Measurements from ENCODE around the gene HNF1A. TPM values are rescaled to one million over a fixed set of nuclear protein-coding genes. Genes with fewer than 3 reads are reported as not detected.

HNF1A gene
- total and polyA plus RNA-seq, 2 of the 4 experiments (the other 2 are of a cell fraction), result under 0.01 TPM; not detected in 1

DNA sequence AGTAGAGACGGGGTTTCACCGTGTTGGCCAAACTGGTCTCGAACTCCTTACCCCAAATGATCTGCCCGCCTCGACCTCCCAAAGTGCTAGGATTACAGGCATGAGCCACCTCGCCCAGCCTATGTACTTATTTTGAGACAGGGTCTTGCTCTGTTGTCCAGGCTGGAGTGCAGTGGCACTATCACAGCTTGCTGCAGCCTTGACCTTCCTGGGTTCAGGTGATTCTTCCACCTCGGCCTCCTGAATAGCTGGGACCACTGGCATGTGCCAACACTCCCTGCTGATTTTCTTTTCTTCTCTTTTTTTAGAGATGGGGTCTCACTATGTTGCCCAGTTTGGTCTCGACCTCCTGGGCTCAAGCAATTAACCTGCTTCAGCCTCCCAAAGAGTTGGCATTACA is 14.0 kb upstream of the HNF1A start:
- Histone ChIP-seq H2BK120ac (ENCODE audit: low read depth, low read length) (no peak overlapping the region), H2AK5ac (ENCODE audit: low read depth, low read length) (no peak overlapping the region), H2AK9ac (replicated peaks; ENCODE audit: low read depth, low read length, poor library complexity) (no peak overlapping the region), H3K18ac (ENCODE audit: low read depth, low read length) (no peak overlapping the region), H4K20me1 (ENCODE audit: insufficient read depth, low read length) (no peaks in the 10 kb centered on the region), H3K36me3 (ENCODE audit: control insufficient read depth, insufficient read depth, low read length) (no peaks in the 10 kb centered on the region), H2BK5ac (ENCODE audit: low read depth, low read length, poor library complexity, severe bottlenecking) (no peak overlapping the region), H2BK20ac (ENCODE audit: low read depth, low read length) (no peak overlapping the region), H3K9me1 (ENCODE audit: insufficient read depth, low read length) (no peaks in the 10 kb centered on the region), H3K14ac (replicated peaks; ENCODE audit: low read depth, low read length) (no peak overlapping the region), H3K4me1 (ENCODE audit: control insufficient read depth, insufficient read depth, low read length) (no peaks in the 10 kb centered on the region), H3K27me3 (ENCODE audit: control insufficient read depth, insufficient read depth, low read length) (peaks cover 15% of the 10 kb centered on the region; the same call in 1 of the 2 replicates), H3K23ac (ENCODE audit: low read depth, low read length) (no peak overlapping the region), H3K79me1 (ENCODE audit: low read depth in 1 of 2, low read length in 2 of 2) (no peaks in the 10 kb centered on the region), H2BK15ac (ENCODE audit: low read depth, low read length) (no peak overlapping the region), H3K27ac (ENCODE audit: insufficient read depth, low read length) (no peak overlapping the region), H3K4me2 (ENCODE audit: low read depth, low read length) (no peak overlapping the region), H3K4ac (ENCODE audit: low read depth, low read length) (no peak overlapping the region), H3K9ac (ENCODE audit: low read depth, low read length) (no peak overlapping the region), H4K8ac (ENCODE audit: low read depth in 2 of 2, low read length in 2 of 2) (no peak overlapping the region), H3K9me3 (ENCODE audit: control insufficient read depth, insufficient read depth, low read length) (no peaks in the 10 kb centered on the region), H3K4me3 (ENCODE audit: insufficient read depth, low read depth, low read length) (no peak overlapping the region), H3K56ac (ENCODE audit: extremely low read depth, insufficient read depth, low read length) (no peak overlapping the region), H2AFZ (replicated peaks; ENCODE audit: low read length, poor library complexity) (no peak overlapping the region), H4K5ac (ENCODE audit: low read depth, low read length) (no peak overlapping the region), H4K91ac (ENCODE audit: insufficient read depth, low read depth, low read length) (no peak overlapping the region)
- POLR2A ChIA-PET (ENCODE audit: unreplicated experiment), result interaction anchor here (0.5 kb wide), 1 partner anchor 615 kb away, joined by 16 read pairs; no protein-coding TSS in a partner anchor
- in situ Hi-C loops (cut with MboI; ENCODE audit: low sequenced_read_pairs), result no loop called here
- 100% methylated on average over 1 of the region's 8 CpGs; no CpG with 5 or more reads in 1 of the 2 experiments for WGBS, 2 experiments (ENCODE audit: extremely low coverage in 2 of 2, insufficient read length in 1 of 2)
- CTCF ChIA-PET, result no interaction called here
- DNase-seq (no peak), ATAC-seq (ENCODE audit: low read depth) (no peak)
- intact Hi-C loops (cut with micrococcal nuclease), result no loop called here
- BruUV-seq (replicated peaks), result no TSS peak
- dilution Hi-C loops (cut with HindIII; ENCODE audit: low sequenced_read_pairs, unreplicated experiment), result no loop called here
- TF ChIP-seq, protein P1, sequence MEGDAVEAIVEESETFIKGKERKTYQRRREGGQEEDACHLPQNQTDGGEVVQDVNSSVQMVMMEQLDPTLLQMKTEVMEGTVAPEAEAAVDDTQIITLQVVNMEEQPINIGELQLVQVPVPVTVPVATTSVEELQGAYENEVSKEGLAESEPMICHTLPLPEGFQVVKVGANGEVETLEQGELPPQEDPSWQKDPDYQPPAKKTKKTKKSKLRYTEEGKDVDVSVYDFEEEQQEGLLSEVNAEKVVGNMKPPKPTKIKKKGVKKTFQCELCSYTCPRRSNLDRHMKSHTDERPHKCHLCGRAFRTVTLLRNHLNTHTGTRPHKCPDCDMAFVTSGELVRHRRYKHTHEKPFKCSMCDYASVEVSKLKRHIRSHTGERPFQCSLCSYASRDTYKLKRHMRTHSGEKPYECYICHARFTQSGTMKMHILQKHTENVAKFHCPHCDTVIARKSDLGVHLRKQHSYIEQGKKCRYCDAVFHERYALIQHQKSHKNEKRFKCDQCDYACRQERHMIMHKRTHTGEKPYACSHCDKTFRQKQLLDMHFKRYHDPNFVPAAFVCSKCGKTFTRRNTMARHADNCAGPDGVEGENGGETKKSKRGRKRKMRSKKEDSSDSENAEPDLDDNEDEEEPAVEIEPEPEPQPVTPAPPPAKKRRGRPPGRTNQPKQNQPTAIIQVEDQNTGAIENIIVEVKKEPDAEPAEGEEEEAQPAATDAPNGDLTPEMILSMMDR (conservative IDR thresholded peaks at IDR 0.05; ENCODE audit: low read depth, low read length), result no peak
- TF ChIP-seq RFX5 (IDR thresholded peaks at IDR 0.05; ENCODE audit: low read depth, low read length) (no peak), NFE2L2 (IDR thresholded peaks at IDR 0.05; ENCODE audit: low read depth, low read length) (no peak)
- TF ChIP-seq, protein P2, sequence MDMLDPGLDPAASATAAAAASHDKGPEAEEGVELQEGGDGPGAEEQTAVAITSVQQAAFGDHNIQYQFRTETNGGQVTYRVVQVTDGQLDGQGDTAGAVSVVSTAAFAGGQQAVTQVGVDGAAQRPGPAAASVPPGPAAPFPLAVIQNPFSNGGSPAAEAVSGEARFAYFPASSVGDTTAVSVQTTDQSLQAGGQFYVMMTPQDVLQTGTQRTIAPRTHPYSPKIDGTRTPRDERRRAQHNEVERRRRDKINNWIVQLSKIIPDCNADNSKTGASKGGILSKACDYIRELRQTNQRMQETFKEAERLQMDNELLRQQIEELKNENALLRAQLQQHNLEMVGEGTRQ (IDR thresholded peaks at IDR 0.05; ENCODE audit: low read depth, low read length), result no peak

All from IMR-90 (cell line).